Breast epithelium (tissue), 4 donors: ENCODE results near the gene ACOT8. TPM values are rescaled to one million over a fixed set of nuclear protein-coding genes. Genes with fewer than 3 reads are reported as not detected.

Experiments
- DNase-seq, 2 donors: peaks; one replicate each; pipeline ENCODE4 v3.0.0-alpha.2; 2019; ENCODE audit warnings: low spot score in 2 of 2
- H3K27ac ChIP-seq, 2 donors: fragments of 200-600 bp; sonication (generic) in 1 of 2; one replicate each; pipeline ENCODE4 v1.5.1; 2016 to 2019; ENCODE audit warnings: mild to moderate bottlenecking in 1 of 2
- H3K27me3 ChIP-seq, 2 donors: fragments of 200-600 bp; sonication (generic) in 1 of 2; one replicate each; pipeline versions ENCODE4 v1.5.1 to v1.6.0; 2017 to 2019; ENCODE audit warnings: control low read depth in 1 of 2, mild to moderate bottlenecking in 1 of 2
- H3K36me3 ChIP-seq: fragments of 200-600 bp; one replicate; pipeline ENCODE4 v1.5.1; 2019
- H3K4me1 ChIP-seq, 2 donors: fragments of 200-600 bp; sonication (generic); one replicate each; pipeline ENCODE4 v1.5.1; 2016 to 2019; ENCODE audit warnings: control low read depth in 1 of 2
- H3K4me3 ChIP-seq, 3 donors: fragments of 200-600 bp; sonication (generic); 1 replicate in 2 of 3; 2 replicates in 1 of 3; pipeline ENCODE4 v1.5.1; 2016 to 2019; ENCODE audit warnings: mild to moderate bottlenecking in 3 of 3, moderate library complexity in 2 of 3
- H3K9me3 ChIP-seq, 2 donors: fragments of 200-600 bp; sonication (generic) in 1 of 2; one replicate each; pipeline ENCODE4 v1.5.1; 2016 to 2019; ENCODE audit warnings: control low read depth in 1 of 2
- CTCF ChIP-seq, 3 donors: fragments of 450-650 bp; IDR thresholded peaks; one replicate each; pipeline ENCODE4 v1.5.1; 2016 to 2017; ENCODE audit warnings: antibody characterized with exemption in 3 of 3, mild to moderate bottlenecking in 3 of 3, moderate library complexity in 3 of 3
- POLR2A ChIP-seq: fragments of 450-650 bp; IDR thresholded peaks from one replicate; pipeline ENCODE4 v1.6.1; 2016; ENCODE audit warnings: antibody characterized with exemption, mild to moderate bottlenecking, moderate library complexity
- POLR2AphosphoS5 ChIP-seq, 3 donors: sonication (generic); formaldehyde crosslinking; IDR thresholded peaks; one replicate each; pipeline ENCODE4 v1.6.1; 2017; ENCODE audit warnings: antibody characterized with exemption in 3 of 3
- intact Hi-C: fragments of 100-400 bp; cut with DNase I; formaldehyde crosslinking; loops from one replicate; pipeline ENCODE4 v1.15.1; 2023; ENCODE audit warnings: low total_unique reads
- total RNA-seq, 3 donors: library from RNA; depleted of rRNA; stranded (reverse); fragments of >200 nt; gene quantifications; one replicate each; pipeline ENCODE4 v1.1.0, GENCODE V29; 2016

ACOT8 gene
- total RNA-seq, 3 donors from 2014 or later, result 33.4 to 48.9 (median 37.3) TPM

GRCh38 chr20:45848969-45849582 lies 8.1 kb downstream of the ACOT8 start:
- Histone ChIP-seq H3K9me3 (no peaks in the 10 kb centered on the region), H3K36me3 (no peaks in the 10 kb centered on the region), H3K27me3 (no peaks in the 10 kb centered on the region), H3K27ac (no peak overlapping the region), H3K4me3 (no peak overlapping the region), H3K4me1 (no peaks in the 10 kb centered on the region)
- intact Hi-C loops, result no loop called here
- TF ChIP-seq CTCF (IDR thresholded peaks at IDR 0.05) (no peak), POLR2A (no peak), POLR2AphosphoS5 (IDR thresholded peaks at IDR 0.05) (no peak)
- no peak for DNase-seq

- Histone ChIP-seq H3K4me3 (no peak overlapping the region), H3K36me3 (no peaks in the 10 kb centered on the region), H3K27me3 (no peaks in the 10 kb centered on the region), H3K9me3 (no peaks in the 10 kb centered on the region), H3K4me1 (no peaks in the 10 kb centered on the region), H3K27ac (no peak overlapping the region)
- no peak for DNase-seq
- intact Hi-C loops, result no loop called here
- TF ChIP-seq POLR2AphosphoS5 (IDR thresholded peaks at IDR 0.05) (no peak), POLR2A (no peak), CTCF (IDR thresholded peaks at IDR 0.05) (no peak)
These were observed 8.8 kb downstream of the ACOT8 start for GRCh38 chr20:45848421-45848820.

- Histone ChIP-seq H3K36me3 (no peaks in the 10 kb centered on the region), H3K27me3 (no peaks in the 10 kb centered on the region), H3K4me1 (no peaks in the 10 kb centered on the region), H3K9me3 (no peaks in the 10 kb centered on the region), H3K27ac (no peak overlapping the region), H3K4me3 (no peak overlapping the region)
- DNase-seq, result no peak
- intact Hi-C loops, result no loop called here
- no peak for TF ChIP-seq POLR2AphosphoS5 (IDR thresholded peaks at IDR 0.05)
- no peak for TF ChIP-seq CTCF (IDR thresholded peaks at IDR 0.05)
- TF ChIP-seq POLR2A, result no peak
These were observed 11.7 kb downstream of the ACOT8 start for GRCh38 chr20:45845452-45845851.

GRCh38 chr20:45843506-45843905 lies 13.7 kb downstream of the ACOT8 start:
- intact Hi-C loops, result no loop called here
- peaks cover 4% of the 10 kb centered on the region for H3K36me3 ChIP-seq
- TF ChIP-seq POLR2AphosphoS5 (IDR thresholded peaks at IDR 0.05), result no peak
- TF ChIP-seq POLR2A, result no peak
- no peak for TF ChIP-seq CTCF (IDR thresholded peaks at IDR 0.05)
- no peak for DNase-seq
- no peaks in the 10 kb centered on the region for H3K27me3 ChIP-seq
- no peaks in the 10 kb centered on the region for H3K9me3 ChIP-seq
- no peak overlapping the region for H3K27ac ChIP-seq
- H3K4me1 ChIP-seq, result no peaks in the 10 kb centered on the region
- no peak overlapping the region for H3K4me3 ChIP-seq

GRCh38 chr20:45842169-45842812 lies 14.9 kb downstream of the ACOT8 start:
- Histone ChIP-seq H3K4me3 (no peak overlapping the region), H3K9me3 (no peaks in the 10 kb centered on the region), H3K27ac (peak overlapping the region; percentile 6 to 63), H3K36me3 (peaks cover 4% of the 10 kb centered on the region), H3K27me3 (no peaks in the 10 kb centered on the region), H3K4me1 (no peaks in the 10 kb centered on the region)
- DNase-seq, result no peak
- no peak for TF ChIP-seq CTCF (IDR thresholded peaks at IDR 0.05)
- no peak for TF ChIP-seq POLR2AphosphoS5 (IDR thresholded peaks at IDR 0.05)
- no peak for TF ChIP-seq POLR2A
- intact Hi-C loops, result no loop called here
